Hematopoietic multipotent progenitor cell (in vitro differentiated cells): ENCODE measurements around the gene LAG3. TPM values are rescaled to one million over a fixed set of nuclear protein-coding genes. Genes with fewer than 3 reads are reported as not detected.
A peak's percentile ranks its signal among the peaks of the same experiment; 100 is the strongest.

Experiments used
- DNase-seq, 3 donors: peaks; one replicate each; pipeline ENCODE4 v3.0.0-alpha.2; 2011 to 2015; ENCODE audit warnings: low read depth in 2 of 3, low spot score in 2 of 3
- total RNA-seq: library from RNA; depleted of rRNA; stranded (reverse); fragments of >200 nt; gene quantifications from one replicate; pipeline ENCODE4 v1.2.3, GENCODE V29; 2012

The LAG3 gene
- total RNA-seq, 1 donor = 12.1 TPM

DNA sequence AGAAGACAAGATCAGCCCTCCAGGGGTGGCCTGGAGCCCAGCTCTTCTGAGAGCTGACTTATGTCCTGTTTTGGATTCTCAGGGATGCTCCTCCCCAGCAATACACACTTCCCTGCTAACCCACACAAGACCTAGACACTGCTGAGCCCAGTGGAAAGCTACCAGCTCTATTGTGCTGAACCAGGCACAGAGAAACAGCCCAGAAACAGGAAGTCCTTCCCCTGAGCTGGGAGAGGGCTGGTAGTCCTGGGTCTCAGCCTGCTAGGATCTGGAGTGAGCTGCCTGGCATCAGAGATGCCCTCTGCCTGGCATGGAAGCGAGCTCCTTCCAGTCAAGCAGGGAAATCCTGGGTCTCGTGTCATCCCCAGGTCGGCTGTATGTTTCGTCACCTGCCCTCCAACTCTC is 1.2 kb upstream of the LAG3 start:
- DNase-seq = no peak

DNA sequence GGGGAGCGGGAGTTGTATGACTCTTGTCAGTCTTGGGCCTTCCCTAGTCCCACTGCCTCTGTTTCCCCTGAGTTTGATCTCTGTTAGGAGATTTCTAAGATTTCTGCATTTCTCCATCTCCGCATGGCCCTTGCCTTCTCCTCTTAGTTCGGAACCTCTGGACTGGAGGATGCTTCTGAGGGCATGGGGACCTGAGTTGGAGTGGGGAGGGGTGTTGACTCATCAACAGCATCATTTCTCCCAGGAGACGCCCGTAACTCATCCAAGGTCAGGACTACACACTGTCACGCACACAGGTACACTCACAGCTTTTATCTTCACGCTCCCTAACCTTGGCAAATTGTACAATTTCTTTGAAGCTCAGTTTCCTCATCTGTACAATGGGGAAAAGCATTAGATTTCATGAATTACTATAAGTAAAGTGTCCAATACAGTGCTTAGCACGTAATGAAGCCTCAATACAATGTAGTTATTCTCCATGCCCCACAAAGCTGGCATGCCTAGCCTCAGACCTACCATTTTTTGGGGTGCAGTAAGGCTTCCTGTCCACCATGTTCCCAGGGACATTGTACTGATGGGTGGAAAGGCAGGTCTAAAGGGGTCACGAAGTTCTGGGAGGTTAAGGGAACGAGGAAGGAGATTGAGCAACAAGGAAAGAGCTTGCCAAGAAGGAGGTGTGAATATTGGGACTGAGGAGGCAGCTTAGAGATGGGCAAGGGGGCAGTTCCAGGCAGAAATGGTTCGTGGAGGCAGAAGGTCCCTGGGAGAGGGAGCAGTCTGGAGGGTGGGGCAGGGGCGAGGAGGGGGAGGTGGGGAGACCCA is 600 bp upstream of the LAG3 start:
- no peak for DNase-seq

DNA sequence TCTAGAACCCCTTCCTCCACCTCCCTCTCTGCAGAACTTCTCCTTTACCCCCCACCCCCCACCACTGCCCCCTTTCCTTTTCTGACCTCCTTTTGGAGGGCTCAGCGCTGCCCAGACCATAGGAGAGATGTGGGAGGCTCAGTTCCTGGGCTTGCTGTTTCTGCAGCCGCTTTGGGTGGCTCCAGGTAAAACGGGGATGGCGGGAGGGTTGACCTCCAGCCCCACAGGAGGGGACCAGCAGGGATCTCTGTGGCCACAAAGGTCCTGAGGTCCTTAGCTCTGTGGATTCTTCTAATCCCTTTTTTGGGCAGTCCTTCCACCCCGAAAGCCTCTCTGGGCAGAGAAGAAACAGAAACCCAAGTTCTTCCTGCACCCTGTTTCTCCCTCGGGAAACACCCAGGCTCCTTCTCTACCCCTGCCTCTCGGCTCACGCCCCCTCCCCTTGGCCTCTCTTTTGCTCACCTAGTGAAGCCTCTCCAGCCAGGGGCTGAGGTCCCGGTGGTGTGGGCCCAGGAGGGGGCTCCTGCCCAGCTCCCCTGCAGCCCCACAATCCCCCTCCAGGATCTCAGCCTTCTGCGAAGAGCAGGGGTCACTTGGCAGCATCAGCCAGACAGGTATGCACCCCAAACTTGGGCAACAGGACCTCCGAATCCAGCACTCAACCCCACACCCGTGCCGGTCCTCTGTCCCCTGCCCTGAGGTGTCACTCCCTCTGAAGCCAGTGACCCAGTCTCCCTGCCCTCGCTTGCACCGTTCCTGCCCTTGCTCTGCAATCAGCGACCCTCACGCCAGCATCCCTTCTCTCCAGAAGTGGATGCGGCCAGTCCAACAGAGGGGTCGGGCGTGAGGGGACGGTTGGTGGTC is 638 bp downstream of the LAG3 start:
- DNase-seq = no peak

DNA sequence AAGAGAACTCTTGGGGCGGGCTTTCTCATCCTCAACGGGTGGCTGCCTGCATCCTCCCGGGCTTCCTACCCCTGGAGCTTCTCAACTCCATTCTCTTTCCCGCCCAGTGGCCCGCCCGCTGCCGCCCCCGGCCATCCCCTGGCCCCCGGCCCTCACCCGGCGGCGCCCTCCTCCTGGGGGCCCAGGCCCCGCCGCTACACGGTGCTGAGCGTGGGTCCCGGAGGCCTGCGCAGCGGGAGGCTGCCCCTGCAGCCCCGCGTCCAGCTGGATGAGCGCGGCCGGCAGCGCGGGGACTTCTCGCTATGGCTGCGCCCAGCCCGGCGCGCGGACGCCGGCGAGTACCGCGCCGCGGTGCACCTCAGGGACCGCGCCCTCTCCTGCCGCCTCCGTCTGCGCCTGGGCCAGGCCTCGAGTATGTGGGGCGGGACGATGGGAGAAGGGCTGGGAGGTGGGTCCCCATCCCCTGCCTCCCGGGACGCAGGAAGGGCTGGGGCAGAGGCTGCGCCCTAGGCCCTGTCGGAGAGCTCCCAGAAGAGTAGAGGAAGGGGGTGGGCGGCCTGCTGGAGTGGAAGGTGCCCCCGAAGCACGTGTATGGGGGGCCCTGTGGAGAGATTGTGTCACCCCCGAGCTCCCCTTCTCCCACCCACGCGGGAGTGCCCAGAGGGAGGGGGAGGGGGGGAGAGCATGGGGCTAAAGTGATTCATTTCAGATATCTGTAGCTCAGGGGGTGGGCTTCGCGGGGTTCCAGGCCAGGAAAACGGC is 1.5 kb downstream of the LAG3 start:
- no peak for DNase-seq

DNA sequence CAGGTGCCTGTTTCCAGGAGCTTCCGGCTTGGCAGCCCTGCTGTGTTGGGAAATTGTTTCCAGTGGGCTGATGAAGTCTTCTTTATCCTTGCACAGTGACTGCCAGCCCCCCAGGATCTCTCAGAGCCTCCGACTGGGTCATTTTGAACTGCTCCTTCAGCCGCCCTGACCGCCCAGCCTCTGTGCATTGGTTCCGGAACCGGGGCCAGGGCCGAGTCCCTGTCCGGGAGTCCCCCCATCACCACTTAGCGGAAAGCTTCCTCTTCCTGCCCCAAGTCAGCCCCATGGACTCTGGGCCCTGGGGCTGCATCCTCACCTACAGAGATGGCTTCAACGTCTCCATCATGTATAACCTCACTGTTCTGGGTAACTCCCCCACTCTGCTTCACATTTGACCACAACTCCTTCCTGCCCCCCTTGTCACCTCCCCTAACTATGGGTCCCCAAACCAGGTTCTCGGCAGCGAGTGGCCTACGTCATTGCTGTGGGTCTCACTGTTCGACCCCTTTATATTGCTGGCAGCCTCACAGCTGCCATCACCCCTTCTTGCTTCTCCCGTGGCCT is 2.3 kb downstream of the LAG3 start:
- no peak for DNase-seq

DNA sequence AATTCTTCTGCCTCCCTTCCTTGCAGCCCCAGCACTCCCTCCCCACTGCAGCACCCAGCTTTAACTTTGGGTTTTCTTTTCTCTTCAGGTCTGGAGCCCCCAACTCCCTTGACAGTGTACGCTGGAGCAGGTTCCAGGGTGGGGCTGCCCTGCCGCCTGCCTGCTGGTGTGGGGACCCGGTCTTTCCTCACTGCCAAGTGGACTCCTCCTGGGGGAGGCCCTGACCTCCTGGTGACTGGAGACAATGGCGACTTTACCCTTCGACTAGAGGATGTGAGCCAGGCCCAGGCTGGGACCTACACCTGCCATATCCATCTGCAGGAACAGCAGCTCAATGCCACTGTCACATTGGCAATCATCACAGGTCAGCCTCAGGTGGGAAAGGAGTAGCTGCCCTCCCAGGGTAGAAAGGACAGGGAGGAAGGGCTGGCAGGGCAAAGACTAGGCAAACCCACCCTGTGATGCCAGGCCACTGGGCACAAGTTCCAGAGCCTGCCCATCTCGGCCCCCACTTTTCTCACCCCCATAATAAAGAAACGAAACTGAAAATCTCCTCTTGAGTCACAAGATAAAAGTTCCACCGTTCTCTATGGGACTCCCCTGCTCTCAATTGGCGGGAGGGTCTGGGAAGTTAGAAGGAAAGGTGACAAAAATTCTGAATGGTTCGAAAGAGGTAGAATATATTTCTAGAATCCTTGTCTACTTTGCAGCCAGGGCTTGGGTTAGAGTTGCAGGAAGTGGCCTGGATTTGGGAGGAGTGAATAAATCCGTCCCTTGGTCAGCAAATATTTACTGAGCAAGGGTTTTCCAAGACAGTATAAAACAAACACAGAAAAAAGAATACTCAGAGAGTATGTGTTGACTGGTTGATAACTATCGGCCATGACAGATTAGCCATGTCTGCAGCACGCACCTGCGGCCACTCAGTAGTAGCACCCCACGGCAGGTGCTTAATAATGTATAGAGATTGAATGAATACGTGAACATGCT is 3.2 kb downstream of the LAG3 start:
- DNase-seq = no peak

DNA sequence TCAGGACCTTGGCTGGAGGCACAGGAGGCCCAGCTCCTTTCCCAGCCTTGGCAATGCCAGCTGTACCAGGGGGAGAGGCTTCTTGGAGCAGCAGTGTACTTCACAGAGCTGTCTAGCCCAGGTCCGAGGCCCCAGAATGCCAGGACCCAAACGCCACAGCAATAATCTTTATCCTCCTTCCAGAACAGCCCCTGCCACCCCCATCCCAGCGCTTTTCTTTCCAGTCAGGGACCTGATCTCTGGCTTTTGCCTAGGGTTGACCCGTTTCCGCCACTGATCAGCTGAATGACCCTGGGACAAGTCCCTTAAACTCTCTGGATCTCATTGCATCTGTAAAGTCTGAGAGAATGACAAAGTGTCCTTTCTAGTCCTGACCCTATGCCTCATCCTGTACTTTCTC is 5.1 kb downstream of the LAG3 start:
- DNase-seq = no peak

DNA sequence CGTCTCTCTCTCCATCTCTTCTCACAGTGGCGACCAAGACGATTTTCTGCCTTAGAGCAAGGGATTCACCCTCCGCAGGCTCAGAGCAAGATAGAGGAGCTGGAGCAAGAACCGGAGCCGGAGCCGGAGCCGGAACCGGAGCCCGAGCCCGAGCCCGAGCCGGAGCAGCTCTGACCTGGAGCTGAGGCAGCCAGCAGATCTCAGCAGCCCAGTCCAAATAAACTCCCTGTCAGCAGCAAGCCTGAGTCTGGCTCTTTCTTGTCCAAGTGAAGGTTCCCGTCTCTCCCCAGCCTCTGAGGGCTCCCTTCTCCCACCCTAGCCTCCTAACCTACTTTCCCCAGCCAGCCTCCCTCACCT is 5.9 kb downstream of the LAG3 start:
- DNase-seq = no peak

DNA sequence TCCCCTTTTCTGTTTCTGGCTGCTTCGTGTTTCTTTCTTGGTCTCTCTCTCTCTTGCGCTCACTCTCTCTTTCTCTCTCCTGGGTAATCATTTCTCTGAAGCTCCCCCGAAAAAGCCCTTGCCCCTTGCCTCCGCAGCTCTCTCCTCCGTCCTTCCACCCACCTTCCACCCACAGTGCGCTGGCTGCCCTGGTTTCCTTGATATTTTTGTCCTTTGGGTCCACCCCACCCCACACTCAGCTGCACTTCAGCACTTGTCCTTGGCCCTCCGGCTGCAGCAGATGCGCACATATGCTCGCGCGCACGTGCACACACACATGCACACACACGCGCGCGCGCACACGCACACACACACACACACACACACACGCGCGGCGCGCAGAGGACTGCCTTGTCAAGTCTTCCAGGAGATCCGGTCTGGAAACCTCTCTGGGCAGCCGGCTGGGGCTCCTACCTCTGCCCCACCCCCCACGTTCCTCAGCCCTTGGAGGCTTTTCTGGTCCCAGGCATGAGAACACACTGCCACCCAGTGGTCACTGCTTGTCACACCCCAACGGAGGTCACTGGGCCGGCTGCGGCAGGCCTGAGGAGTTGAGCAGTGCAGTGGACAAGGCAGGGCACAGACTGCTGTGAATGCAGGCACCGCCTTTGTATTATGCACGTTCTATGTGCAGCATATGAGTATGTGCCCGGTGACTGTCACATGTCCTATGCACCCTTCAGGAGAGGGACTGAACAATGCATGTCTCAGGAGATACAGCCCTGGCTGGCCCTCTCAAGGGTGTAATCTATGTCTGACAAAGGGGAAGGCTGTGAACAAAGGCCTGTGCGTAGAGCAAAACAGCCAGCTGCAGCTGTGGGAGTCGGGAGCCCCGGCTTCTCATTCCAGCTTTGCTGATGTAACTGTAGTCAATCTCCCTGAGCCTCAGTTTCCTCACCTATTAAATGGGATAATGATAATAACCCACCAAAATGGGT is 6.5 kb downstream of the LAG3 start:
- DNase-seq = peak; percentile 70 to 94 (median 88)

DNA sequence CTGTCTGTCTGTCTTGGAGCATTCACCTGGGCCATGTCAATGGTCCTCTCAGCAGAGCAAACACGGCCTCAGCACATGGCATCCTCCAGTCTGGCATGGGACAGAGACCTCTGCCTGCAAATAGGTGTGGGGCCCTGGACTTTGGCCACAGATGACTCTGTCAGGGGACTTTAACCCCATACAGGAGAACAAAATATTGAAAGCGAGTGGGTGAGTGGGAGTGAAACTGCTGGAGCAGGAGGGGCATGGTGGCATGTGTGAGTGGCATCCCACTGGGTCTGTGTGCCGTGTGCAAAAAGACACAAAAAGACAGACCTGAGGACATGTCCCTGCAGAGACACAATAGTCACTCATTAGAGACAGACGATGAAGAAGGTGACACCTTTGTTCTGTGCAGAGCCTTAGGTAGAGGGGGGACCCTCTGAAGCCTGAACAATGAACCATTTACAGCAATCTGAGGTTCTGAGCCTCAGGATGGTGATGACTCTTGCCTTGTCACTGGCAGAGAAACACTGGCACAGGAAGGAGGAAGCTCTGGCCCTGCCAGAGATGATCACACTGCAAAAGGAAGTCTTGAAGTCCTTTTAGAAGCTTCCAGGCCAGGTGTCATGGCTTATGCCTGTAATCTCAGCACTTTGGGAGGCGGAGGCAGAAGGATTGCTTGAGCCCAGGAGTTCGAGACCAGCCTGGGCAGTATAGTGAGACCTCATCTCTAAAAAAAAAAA is 7.5 kb downstream of the LAG3 start:
- no peak for DNase-seq

DNA sequence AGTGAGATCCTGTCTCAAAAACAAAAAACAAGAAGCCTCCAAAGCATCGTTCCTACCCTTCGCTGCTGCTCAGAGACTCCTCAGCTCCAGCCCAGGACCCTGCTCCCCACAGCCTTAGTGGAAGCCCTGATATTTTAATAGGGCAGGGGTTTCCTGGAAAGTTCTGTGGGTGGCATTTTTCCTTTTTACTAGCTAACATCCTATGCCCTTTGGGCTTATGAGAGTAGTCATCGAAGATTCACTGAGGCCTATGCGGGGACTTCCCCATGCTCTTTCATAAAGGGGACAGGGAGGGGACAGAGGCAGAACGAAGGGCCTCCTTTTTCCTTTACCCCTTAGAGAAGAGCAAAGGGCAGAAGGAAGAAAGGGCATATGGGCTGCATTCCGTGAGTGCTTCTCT is 8.3 kb downstream of the LAG3 start:
- no peak for DNase-seq

DNA sequence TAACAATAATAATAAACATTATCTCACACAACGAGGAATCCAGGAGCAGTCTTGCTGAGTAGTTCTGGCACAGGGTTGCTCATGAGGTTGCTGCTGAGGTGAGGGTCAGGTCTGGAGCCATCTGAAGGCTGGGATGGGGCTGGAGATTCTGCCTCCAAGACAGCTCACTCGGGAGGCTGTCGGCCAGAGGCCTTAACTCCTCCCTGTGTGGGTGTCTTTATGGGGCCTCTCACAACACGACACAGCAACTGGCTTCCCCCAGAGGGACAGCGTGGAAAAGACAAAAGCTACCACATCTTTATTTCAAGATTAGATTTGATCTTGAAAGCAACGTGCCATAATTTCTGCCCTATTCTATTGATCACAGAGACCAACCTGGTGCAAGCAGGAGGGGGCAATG is 9.8 kb downstream of the LAG3 start:
- DNase-seq = no peak

DNA sequence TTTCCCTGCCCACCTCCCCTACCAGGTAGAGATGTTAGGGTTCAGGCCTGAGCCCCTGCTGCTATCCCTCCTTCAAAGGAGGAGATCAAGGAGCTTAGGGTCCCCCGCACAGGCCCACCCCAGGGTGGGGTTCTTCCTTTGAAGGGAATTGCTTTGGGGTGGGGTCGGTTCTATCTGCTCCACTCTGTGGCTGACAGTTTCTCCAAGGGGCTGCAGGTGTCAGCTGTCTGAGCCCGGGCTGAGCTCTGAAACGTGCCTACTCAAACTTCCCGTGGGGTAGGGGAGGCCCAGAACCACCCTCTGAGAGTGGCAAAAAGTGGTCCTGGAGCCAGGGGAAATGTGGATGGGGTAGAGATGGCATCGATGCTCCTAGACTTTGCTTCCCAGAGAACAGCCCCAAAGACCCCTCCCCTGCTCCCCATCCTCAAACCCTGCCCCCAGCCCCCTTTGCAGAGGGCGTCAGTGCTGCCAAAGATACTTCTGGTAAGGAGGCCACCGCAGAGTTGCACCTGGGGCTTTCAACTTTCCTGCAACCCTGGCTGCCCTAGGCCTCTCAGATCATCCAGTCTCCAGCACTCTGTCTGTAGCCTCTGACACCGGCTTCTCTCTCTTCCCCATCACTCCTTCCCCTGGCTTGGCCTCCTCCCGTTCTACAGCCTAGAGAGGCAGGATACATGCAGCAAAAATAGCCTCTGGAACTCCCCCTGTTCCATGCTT is 10.7 kb downstream of the LAG3 start:
- no peak for DNase-seq

DNA sequence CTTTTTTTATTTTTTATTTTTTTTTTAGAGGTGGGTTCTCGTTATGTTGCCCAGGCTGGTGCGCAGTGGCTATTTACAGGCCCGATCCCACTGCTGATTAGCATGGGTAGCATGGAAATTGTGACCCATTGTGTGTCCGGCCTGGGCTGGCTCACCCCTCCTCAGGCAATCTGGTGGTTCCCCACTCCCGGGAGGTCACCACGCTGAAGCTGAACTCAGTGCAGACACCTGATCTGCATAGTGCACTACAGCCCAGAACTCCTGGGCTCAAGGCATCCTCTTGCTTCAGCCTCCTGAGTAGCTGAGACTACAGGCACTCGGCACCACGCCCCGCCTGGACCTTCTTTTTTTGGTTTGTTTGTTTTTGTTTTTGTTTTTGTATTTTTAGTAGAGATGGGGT is 11.5 kb downstream of the LAG3 start:
- DNase-seq = no peak

DNA sequence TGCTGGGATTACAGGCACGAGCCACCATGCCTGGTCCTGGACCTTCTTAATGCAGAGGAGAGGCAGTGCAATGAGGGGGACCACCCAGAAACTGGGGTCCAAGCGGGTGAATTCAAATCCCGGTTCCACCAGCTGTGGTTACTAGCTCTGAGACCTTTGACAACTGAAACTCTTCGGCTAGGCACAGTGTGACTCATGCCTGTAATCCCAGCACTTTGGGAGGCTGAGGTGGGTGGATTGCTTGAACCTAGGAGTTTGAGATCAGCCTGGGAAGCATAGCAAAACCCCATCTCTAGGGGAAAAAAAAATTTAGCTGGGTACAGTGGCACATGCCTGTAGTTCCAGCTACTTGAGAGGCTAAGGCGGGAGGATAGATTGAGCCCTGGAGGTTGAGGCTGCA is 12.0 kb downstream of the LAG3 start:
- DNase-seq = no peak

DNA sequence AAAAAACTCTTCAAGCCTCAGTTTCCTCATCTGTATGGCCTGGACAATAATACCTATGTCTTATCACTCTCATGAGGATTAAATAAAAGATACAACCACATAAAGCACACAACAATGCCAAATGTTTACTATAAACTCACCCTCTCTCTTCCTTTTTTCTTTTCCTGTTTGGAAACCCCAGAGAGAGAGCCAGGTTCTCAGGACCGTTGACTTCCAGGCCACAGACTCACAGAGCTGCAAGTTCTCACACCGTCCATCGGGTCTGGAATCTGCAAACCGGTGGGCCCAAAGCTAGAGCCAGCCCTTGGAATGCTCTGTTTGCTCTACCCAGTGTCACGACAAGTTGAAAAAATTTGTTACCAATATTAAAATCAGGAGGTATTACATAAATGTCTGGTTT is 12.4 kb downstream of the LAG3 start:
- no peak for DNase-seq

DNA sequence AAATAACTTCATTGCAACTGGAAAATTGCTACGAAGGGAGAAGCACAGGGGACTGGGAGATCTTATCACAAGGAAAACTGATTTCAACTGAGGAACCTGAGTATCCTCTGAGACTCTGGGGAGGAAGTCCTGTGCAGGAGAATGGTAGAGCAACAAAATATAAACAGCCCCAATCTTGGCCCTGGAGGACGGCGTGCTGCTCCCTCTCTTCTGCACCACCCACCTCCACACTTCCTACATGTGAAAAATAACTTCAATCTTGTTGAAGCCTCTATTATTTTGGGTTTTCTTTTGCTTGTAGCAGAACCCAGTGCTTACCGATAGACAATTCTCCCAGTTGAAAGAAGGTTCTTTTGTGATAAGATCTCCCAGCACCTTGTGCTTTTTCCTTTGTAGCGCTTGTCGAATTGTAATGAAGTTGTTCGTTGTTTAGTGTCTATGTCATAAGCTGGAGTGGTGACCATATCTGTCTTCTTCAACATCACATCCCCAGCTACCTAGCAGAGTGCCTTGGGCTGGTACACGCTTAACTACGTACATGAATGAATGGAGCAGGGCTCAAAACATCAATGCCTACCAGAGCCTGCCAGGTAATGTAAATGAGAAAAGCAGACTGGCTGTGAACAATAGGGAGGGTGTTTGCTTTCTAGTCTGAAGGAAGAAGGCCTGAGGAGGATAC is 14.2 kb downstream of the LAG3 start:
- no peak for DNase-seq
